NCI-H82 (cell line): ENCODE results near the gene CDYL.
"Not testable (repeated sequence)": the region's sequence is repeated elsewhere in the genome, so short reads cannot be mapped to it uniquely, and the experiment has no call there.

Experiments used
- DNase-seq: peaks from one replicate; lab custom pipeline; 2025; lab: John Stamatoyannopoulos, UW

Gene CDYL

DNA sequence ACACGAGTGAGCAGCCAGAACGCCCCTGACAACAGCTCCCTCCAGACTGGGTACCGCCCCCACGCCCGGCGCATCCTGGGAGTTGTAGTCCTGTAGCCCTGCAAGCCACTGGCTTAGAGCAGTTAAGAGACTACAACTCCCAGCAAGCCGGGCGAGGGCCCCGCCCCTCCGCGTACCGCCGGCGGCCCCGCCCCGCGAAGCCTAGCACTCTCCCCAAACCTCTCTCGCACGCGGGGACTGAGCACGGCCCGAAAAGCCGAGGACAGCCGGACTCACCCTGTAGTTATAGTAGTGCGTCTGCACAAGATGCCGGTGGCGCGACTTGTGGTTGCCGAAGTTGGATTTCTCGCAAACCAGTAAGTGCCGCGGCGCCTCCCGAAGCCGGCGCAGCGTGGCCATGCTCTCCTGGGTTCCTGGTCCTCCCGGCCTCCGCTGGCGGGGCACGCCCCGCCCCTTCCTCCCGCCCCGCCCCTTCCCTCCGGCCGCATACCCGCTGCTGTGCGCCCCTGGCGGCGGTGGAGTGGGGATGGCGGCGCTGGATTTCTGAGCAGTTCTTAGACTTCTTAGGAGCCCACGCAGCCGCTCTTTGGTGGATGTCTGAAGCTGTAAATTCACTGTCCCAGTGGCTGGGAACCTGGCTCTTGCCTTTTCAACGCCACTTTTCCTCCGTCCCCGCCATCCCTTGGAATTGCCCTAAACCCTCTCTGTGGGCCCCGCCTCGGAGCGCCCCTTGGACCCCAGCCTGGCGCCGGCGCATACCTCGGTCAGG, 227.6 kb downstream of the CDYL start, which contains the start of gene RPP40:
Gene RPP40 (minus strand): TSS at position 434 of the 769 bp plus-strand sequence. CDS start 35 bp downstream, at position 399.
- peak; percentile 98 for DNase-seq

DNA sequence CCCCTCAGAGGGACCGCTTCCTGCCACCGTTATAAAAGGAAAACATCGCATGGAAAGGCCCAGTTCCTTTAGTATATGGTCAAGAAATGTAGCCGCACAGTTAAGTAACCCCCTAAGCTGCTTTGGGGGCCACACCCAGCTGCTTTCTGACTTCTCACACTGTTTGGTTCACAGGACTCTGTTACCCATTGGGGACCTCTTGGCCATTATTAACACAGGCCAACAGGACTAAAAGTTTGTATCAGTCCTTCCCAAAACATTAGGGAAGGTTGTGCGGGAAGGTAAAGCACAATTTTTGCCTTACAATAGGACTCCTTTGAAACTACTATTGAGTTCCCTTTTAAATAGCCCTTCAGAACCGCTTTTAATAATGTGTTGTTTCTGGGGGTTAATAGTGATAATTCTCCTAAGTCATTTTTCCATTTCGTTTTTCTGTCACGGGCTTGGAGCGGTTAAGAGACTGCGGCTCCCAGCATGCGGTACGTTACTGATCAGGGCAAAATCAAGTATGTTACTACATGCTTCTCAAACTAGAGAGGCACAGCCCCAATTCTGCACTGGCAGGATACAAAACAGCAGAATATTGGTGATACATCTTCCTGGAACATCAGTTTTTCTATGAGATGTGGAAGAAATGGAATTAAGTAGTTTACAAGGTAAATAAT, 228.3 kb downstream of the CDYL start:
- DNase-seq = no peak

GRCh38 chr6:5005038-5005433, 228.8 kb downstream of the CDYL start:
- DNase-seq = not testable (repeated sequence)
